Pulmonary artery endothelial cell (primary cell): ENCODE measurements around the gene CNTD1. TPM values are rescaled to one million over a fixed set of nuclear protein-coding genes. Genes with fewer than 3 reads are reported as not detected.

Source experiments
- total RNA-seq: library from RNA; depleted of rRNA; stranded (reverse); fragments of >200 nt; gene quantifications from 2 replicates; pipeline ENCODE4 v1.2.3, GENCODE V29; 2014

The CNTD1 gene
- total RNA-seq, 1 donor from 2014 or later: not detected

Other genes starting within 250 kb of the CNTD1 start
- gene HSD17B1, start 245.9 kb upstream of the CNTD1 start, total RNA-seq: 0.18 and 0.79 TPM in 2 replicates
- 13.8 and 14.5 TPM in 2 replicates for gene COASY, start 236.7 kb upstream of the CNTD1 start, total RNA-seq
- gene MLX, start 231.8 kb upstream of the CNTD1 start, total RNA-seq: 33.2 and 44.8 TPM in 2 replicates
- gene PSMC3IP, start 221.1 kb upstream of the CNTD1 start, total RNA-seq: 7.6 and 9.2 TPM in 2 replicates
- 52.4 and 54.0 TPM in 2 replicates for gene RETREG3, start 189.5 kb upstream of the CNTD1 start, total RNA-seq
- 24.3 and 42.7 TPM in 2 replicates for gene TUBG1, start 189.2 kb upstream of the CNTD1 start, total RNA-seq
- 3.6 and 4.4 TPM in 2 replicates for gene TUBG2, start 139.6 kb upstream of the CNTD1 start, total RNA-seq
- gene PLEKHH3, start 121.9 kb upstream of the CNTD1 start, total RNA-seq: 6.3 and 8.5 TPM in 2 replicates
- 1.9 and 2.2 TPM in 2 replicates for gene CCR10, start 117.0 kb upstream of the CNTD1 start, total RNA-seq
- gene CNTNAP1, start 116.3 kb upstream of the CNTD1 start, total RNA-seq: 30.9 and 35.4 TPM in 2 replicates
- gene EZH1, start 53.8 kb upstream of the CNTD1 start, total RNA-seq: 7.5 and 13.4 TPM in 2 replicates
- gene RAMP2, start 37.6 kb upstream of the CNTD1 start, total RNA-seq: 2.1 and 5.4 TPM in 2 replicates
- 39.0 and 55.6 TPM in 2 replicates for gene VPS25, start 25.4 kb upstream of the CNTD1 start, total RNA-seq
- 0.33 and 2.6 TPM in 2 replicates for gene WNK4, start 18.3 kb upstream of the CNTD1 start, total RNA-seq
- 71.8 and 73.5 TPM in 2 replicates for gene COA3, start 157 bp upstream of the CNTD1 start, total RNA-seq
- gene BECN1, start 25.4 kb downstream of the CNTD1 start, total RNA-seq: 172 and 180 TPM in 2 replicates
- 89.3 and 111 TPM in 2 replicates for gene PSME3, start 34.5 kb downstream of the CNTD1 start, total RNA-seq
- gene AOC2, start 45.7 kb downstream of the CNTD1 start, total RNA-seq: 0.26 and 0.49 TPM in 2 replicates
- 0.04 TPM in 1 of 2 replicates, not detected in the other for gene AOC3, start 52.3 kb downstream of the CNTD1 start, total RNA-seq
- not detected in 2 replicates for gene G6PC1, start 101.9 kb downstream of the CNTD1 start, total RNA-seq
- 22.2 and 29.3 TPM in 2 replicates for gene AARSD1, start 165.6 kb downstream of the CNTD1 start, total RNA-seq
- 0.26 TPM in 1 of 2 replicates, not detected in the other for gene PTGES3L, start 181.2 kb downstream of the CNTD1 start, total RNA-seq
- gene RUNDC1, start 181.7 kb downstream of the CNTD1 start, total RNA-seq: 11.7 and 12.5 TPM in 2 replicates
- 827 and 1,178 TPM in 2 replicates for gene RPL27, start 199.6 kb downstream of the CNTD1 start, total RNA-seq
- gene IFI35, start 207.9 kb downstream of the CNTD1 start, total RNA-seq: 15.0 and 20.3 TPM in 2 replicates
- gene VAT1, start 223.5 kb downstream of the CNTD1 start, total RNA-seq: 226 and 227 TPM in 2 replicates
- gene RND2, start 226.4 kb downstream of the CNTD1 start, total RNA-seq: 0.35 and 0.46 TPM in 2 replicates